ENCODE data around the gene FITM2.

FITM2 gene

GRCh38 chr20:44302026-44302669, 8.9 kb downstream of the FITM2 start:
- no peak for TF ChIP-seq SIN3A (IDR thresholded peaks at IDR 0.05; ENCODE audit: borderline replicate concordance, insufficient read depth, low read length)

- no peak for TF ChIP-seq SIN3A (IDR thresholded peaks at IDR 0.05; ENCODE audit: borderline replicate concordance, insufficient read depth, low read length)
- TF ChIP-seq TAF1 (IDR thresholded peaks at IDR 0.05; ENCODE audit: borderline replicate concordance, insufficient read depth, low read length) = no peak
Measured at GRCh38 chr20:44301285-44301684, 9.7 kb downstream of the FITM2 start.

- TF ChIP-seq REST (IDR thresholded peaks at IDR 0.05; ENCODE audit: insufficient read depth in 1 of 2, low read depth in 2 of 2, low read length in 2 of 2) (no peak), SIN3A (IDR thresholded peaks at IDR 0.05; ENCODE audit: borderline replicate concordance, insufficient read depth, low read length) (no peak), POLR2AphosphoS5 (IDR thresholded peaks at IDR 0.05; ENCODE audit: low read depth, low read length) (no peak), FOXP2 (optimal IDR thresholded peaks at IDR 0.05; ENCODE audit: borderline replicate concordance, extremely low read depth, extremely low read length, insufficient read depth) (no peak), TAF1 (IDR thresholded peaks at IDR 0.05; ENCODE audit: borderline replicate concordance, insufficient read depth, low read length) (no peak)
Measured at GRCh38 chr20:44297721-44298120, 13.3 kb downstream of the FITM2 start.

- TF ChIP-seq TAF1 (IDR thresholded peaks at IDR 0.05; ENCODE audit: borderline replicate concordance, insufficient read depth, low read length) (no peak), SIN3A (IDR thresholded peaks at IDR 0.05; ENCODE audit: borderline replicate concordance, insufficient read depth, low read length) (no peak), FOXP2 (optimal IDR thresholded peaks at IDR 0.05; ENCODE audit: borderline replicate concordance, extremely low read depth, extremely low read length, insufficient read depth) (no peak), POLR2AphosphoS5 (IDR thresholded peaks at IDR 0.05; ENCODE audit: low read depth, low read length) (no peak), REST (IDR thresholded peaks at IDR 0.05; ENCODE audit: insufficient read depth in 1 of 2, low read depth in 2 of 2, low read length in 2 of 2) (no peak)
Measured at GRCh38 chr20:44296011-44296410, 15.0 kb downstream of the FITM2 start.

- TF ChIP-seq POLR2AphosphoS5 (IDR thresholded peaks at IDR 0.05; ENCODE audit: low read depth, low read length) = no peak
- TF ChIP-seq SIN3A (IDR thresholded peaks at IDR 0.05; ENCODE audit: borderline replicate concordance, insufficient read depth, low read length) = no peak
- no peak for TF ChIP-seq TAF1 (IDR thresholded peaks at IDR 0.05; ENCODE audit: borderline replicate concordance, insufficient read depth, low read length)
- no peak for TF ChIP-seq REST (IDR thresholded peaks at IDR 0.05; ENCODE audit: insufficient read depth in 1 of 2, low read depth in 2 of 2, low read length in 2 of 2)
- TF ChIP-seq FOXP2 (optimal IDR thresholded peaks at IDR 0.05; ENCODE audit: borderline replicate concordance, extremely low read depth, extremely low read length, insufficient read depth) = no peak
Measured at GRCh38 chr20:44291754-44292153, 19.2 kb downstream of the FITM2 start.

GRCh38 chr20:44288252-44288651, 22.8 kb downstream of the FITM2 start:
- TF ChIP-seq TAF1 (IDR thresholded peaks at IDR 0.05; ENCODE audit: borderline replicate concordance, insufficient read depth, low read length) (no peak), REST (IDR thresholded peaks at IDR 0.05; ENCODE audit: insufficient read depth in 1 of 2, low read depth in 2 of 2, low read length in 2 of 2) (no peak), FOXP2 (optimal IDR thresholded peaks at IDR 0.05; ENCODE audit: borderline replicate concordance, extremely low read depth, extremely low read length, insufficient read depth) (no peak), POLR2AphosphoS5 (IDR thresholded peaks at IDR 0.05; ENCODE audit: low read depth, low read length) (no peak), SIN3A (IDR thresholded peaks at IDR 0.05; ENCODE audit: borderline replicate concordance, insufficient read depth, low read length) (no peak)

All from PFSK-1 (cell line).